GM21381 (cell line): ENCODE measurements around the gene MAPK12.

Experiments used
- ATAC-seq: cut with Tn5 transposase; IDR thresholded peaks from one replicate; pipeline ENCODE4 v1.9.1; 2021; ENCODE audit warnings: mild to moderate bottlenecking, moderate library complexity; ENCODE audit not compliant: unreplicated experiment

Gene MAPK12

GRCh38 chr22:50236731-50237409 lies 24.6 kb downstream of the MAPK12 start:
- no peak for ATAC-seq

- ATAC-seq, result no peak
Measured at GRCh38 chr22:50233223-50233622, 28.3 kb downstream of the MAPK12 start.

- no peak for ATAC-seq
Measured at GRCh38 chr22:50232481-50233151, 28.9 kb downstream of the MAPK12 start.

- no peak for ATAC-seq
Measured at GRCh38 chr22:50229370-50229769, 32.1 kb downstream of the MAPK12 start.

GRCh38 chr22:50228366-50228765 lies 33.1 kb downstream of the MAPK12 start:
- no peak for ATAC-seq

GRCh38 chr22:50227579-50228215 lies 33.8 kb downstream of the MAPK12 start:
- no peak for ATAC-seq

GRCh38 chr22:50226875-50227165 lies 34.7 kb downstream of the MAPK12 start:
- ATAC-seq, result no peak

GRCh38 chr22:50226063-50226874 lies 35.2 kb downstream of the MAPK12 start:
- no peak for ATAC-seq

- ATAC-seq, result no peak
Measured at GRCh38 chr22:50225200-50225969, 36.1 kb downstream of the MAPK12 start.

- no peak for ATAC-seq
Measured at GRCh38 chr22:50224071-50224470, 37.4 kb downstream of the MAPK12 start.

GRCh38 chr22:50222508-50222907 lies 39.0 kb downstream of the MAPK12 start:
- ATAC-seq, result no peak

- ATAC-seq, result no peak
Measured at GRCh38 chr22:50221410-50222300, 39.8 kb downstream of the MAPK12 start.

- ATAC-seq, result no peak
Measured at GRCh38 chr22:50220603-50221409, 40.7 kb downstream of the MAPK12 start.

- ATAC-seq, result no peak
Measured at GRCh38 chr22:50219800-50220602, 41.5 kb downstream of the MAPK12 start.

GRCh38 chr22:50218996-50219727 lies 42.3 kb downstream of the MAPK12 start:
- ATAC-seq, result no peak

- ATAC-seq, result no peak
Measured at GRCh38 chr22:50218153-50218995, 43.1 kb downstream of the MAPK12 start.
